GM18951 (cell line): ENCODE results near the gene SERPINA1.
"Not testable (repeated sequence)": the region's sequence is repeated elsewhere in the genome, so short reads cannot be mapped to it uniquely, and the experiment has no call there.

ENCODE experiments used
- POLR2A ChIP-seq: IDR thresholded peaks from 4 replicates; pipeline ENCODE4 v1.6.1; 2011; ENCODE audit warnings: mild to moderate bottlenecking; ENCODE audit not compliant: insufficient read length, insufficient read depth; ENCODE audit errors: extremely low read depth
- in situ Hi-C: fragments of 300-500 bp; cut with MboI; formaldehyde crosslinking; loops from one replicate; pipeline ENCODE4 v1.12.0; 2022; ENCODE audit warnings: low sequenced_read_pairs, mixed read lengths, inconsistent platforms; ENCODE audit not compliant: unreplicated experiment

Gene SERPINA1

GRCh38 chr14:94376976-94377865 lies 11.2 kb downstream of the SERPINA1 start:
- in situ Hi-C loops: no loop called here
- no peak for TF ChIP-seq POLR2A

DNA sequence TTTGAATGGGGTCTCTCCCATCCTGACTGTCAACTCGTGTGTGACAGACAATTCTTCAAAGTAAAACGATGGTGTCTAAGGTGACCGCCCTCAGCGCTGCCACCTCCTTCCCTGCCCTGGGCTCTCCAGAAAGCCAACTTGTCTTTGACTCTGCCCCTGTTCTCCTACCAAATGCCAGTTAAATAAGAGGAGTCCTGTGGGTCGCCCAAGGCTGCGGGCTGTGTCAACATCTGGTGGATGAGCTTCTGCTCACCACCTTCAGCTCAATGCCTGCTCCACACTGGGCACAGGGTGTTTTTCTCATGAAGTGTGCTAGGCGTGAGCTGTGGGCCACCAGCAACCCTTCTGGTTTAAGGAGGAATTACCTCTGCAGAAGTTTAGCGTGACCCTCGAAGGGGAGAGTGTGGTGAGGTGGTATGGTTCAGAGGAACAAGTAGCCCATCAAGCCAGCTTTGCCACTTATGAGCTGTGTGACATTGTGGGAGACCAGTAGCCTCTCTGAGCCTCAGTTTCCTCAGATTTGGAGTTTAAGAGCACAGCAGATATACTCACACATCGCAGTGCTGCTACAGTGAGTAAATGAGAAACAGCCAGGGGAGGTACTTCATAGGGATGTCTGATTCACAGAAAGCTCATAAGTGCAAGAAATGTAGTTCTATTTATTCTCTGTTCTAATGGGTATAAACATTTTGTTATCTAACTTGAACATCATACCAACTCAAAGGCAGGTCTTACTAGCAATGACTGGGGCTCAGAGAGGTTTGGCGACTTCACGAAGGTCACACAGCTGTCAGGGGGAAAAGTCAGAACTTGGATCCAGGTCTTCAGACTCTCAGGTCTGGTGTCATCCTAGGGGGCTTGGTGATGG lies 12.1 kb downstream of the SERPINA1 start:
- TF ChIP-seq POLR2A: no peak
- in situ Hi-C loops: no loop called here

GRCh38 chr14:94375552-94376107 lies 12.8 kb downstream of the SERPINA1 start:
- in situ Hi-C loops: no loop called here
- TF ChIP-seq POLR2A: no peak

GRCh38 chr14:94374749-94375260 lies 13.6 kb downstream of the SERPINA1 start:
- no peak for TF ChIP-seq POLR2A
- in situ Hi-C loops: no loop called here

DNA sequence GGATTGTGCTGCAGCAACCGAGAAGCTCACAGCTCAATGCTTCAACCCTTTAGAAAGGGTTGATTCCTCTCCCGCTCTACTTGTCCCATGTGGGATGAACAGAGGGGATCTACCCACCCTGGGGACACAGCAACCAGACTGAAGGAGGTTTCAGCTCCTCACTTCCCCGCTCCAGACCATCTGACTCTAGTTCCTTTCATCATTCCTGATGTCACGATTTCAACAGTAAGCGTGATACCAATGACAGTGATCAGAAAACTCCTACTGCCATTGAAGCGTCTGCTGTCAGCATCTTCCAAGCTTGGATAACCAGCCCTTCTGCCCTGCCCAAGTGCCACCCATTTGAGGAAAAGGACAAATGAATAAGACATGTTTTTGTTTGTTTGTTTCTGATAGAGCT lies 14.3 kb downstream of the SERPINA1 start:
- TF ChIP-seq POLR2A: no peak
- in situ Hi-C loops: no loop called here

GRCh38 chr14:94373708-94374107 lies 14.7 kb downstream of the SERPINA1 start:
- no peak for TF ChIP-seq POLR2A
- in situ Hi-C loops: no loop called here

- in situ Hi-C loops: no loop called here
Observed at GRCh38 chr14:94372021-94372605, 16.3 kb downstream of the SERPINA1 start.

DNA sequence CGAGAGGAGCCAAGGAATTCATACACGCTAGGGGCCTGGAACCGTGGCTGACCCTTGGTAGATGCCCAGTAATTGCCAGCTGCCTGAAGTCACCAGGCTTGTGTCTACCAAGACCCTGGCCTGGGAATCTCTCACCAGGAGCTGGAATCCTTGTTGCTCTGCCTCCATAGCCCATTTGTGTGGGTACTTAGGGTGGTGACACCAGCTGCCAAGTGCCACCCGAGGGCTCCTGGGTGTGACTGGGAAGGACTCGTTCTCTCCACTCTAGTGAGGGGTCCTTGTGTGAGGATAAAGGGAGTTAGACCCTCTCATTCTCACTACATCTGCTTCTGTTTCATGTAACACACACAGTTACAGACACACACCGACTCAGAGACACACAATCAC lies 17.9 kb downstream of the SERPINA1 start:
- in situ Hi-C loops: no loop called here
- TF ChIP-seq POLR2A: no peak

More at GRCh38 chr14:94372021-94372605, 16.3 kb downstream of the SERPINA1 start:
- TF ChIP-seq POLR2A: no peak

GRCh38 chr14:94369766-94370523 lies 18.5 kb downstream of the SERPINA1 start:
- in situ Hi-C loops: not testable (repeated sequence)

- in situ Hi-C loops: no loop called here
- TF ChIP-seq POLR2A: no peak
Observed at GRCh38 chr14:94368956-94369355, 19.4 kb downstream of the SERPINA1 start.

- no peak for TF ChIP-seq POLR2A
- in situ Hi-C loops: no loop called here
Observed at GRCh38 chr14:94368243-94368590, 20.2 kb downstream of the SERPINA1 start.
